GM21423 (cell line): ENCODE results near the gene SMPD4.
"Not testable (repeated sequence)": the region's sequence is repeated elsewhere in the genome, so short reads cannot be mapped to it uniquely, and the experiment has no call there.

Experiments used
- ATAC-seq: cut with Tn5 transposase; IDR thresholded peaks from one replicate; pipeline ENCODE4 v1.9.1; 2021; ENCODE audit warnings: mild to moderate bottlenecking, moderate library complexity; ENCODE audit not compliant: unreplicated experiment

Gene SMPD4

GRCh38 chr2:130142396-130143265 is 38.8 kb downstream of the SMPD4 start:
- ATAC-seq: not testable (repeated sequence)

- not testable (repeated sequence) for ATAC-seq
Measured at GRCh38 chr2:130141645-130142370, 39.6 kb downstream of the SMPD4 start.

GRCh38 chr2:130141002-130141401 is 40.4 kb downstream of the SMPD4 start:
- ATAC-seq: not testable (repeated sequence)

GRCh38 chr2:130140516-130140915 is 40.9 kb downstream of the SMPD4 start:
- ATAC-seq: not testable (repeated sequence)

- ATAC-seq: not testable (repeated sequence)
Measured at GRCh38 chr2:130139331-130140280, 41.8 kb downstream of the SMPD4 start.

GRCh38 chr2:130138841-130139251 is 42.6 kb downstream of the SMPD4 start:
- ATAC-seq: not testable (repeated sequence)

GRCh38 chr2:130138326-130138725 is 43.1 kb downstream of the SMPD4 start:
- not testable (repeated sequence) for ATAC-seq

- not testable (repeated sequence) for ATAC-seq
Measured at GRCh38 chr2:130137118-130137517, 44.3 kb downstream of the SMPD4 start.

- ATAC-seq: not testable (repeated sequence)
Measured at GRCh38 chr2:130136546-130136945, 44.9 kb downstream of the SMPD4 start.

GRCh38 chr2:130135692-130136541 is 45.5 kb downstream of the SMPD4 start:
- ATAC-seq: no peak

GRCh38 chr2:130129120-130129829 is 52.1 kb downstream of the SMPD4 start, which contains the start of gene POTEF:
TSS of gene POTEF (minus strand) at chr2:130129222. CDS start at chr2:130120515, 8,707 bp downstream.
- ATAC-seq: not testable (repeated sequence)

GRCh38 chr2:130128464-130128863 is 52.9 kb downstream of the SMPD4 start:
- ATAC-seq: not testable (repeated sequence)

- not testable (repeated sequence) for ATAC-seq
Measured at GRCh38 chr2:130127726-130128125, 53.7 kb downstream of the SMPD4 start.

- ATAC-seq: not testable (repeated sequence)
Measured at GRCh38 chr2:130120924-130121323, 60.5 kb downstream of the SMPD4 start.

GRCh38 chr2:130102597-130103363 is 78.6 kb downstream of the SMPD4 start:
- ATAC-seq: not testable (repeated sequence)
